Astrocyte (in vitro differentiated cells and primary cell): ENCODE measurements around the gene TXNDC9. TPM values are rescaled to one million over a fixed set of nuclear protein-coding genes. Genes with fewer than 3 reads are reported as not detected.
"Not testable (repeated sequence)": the region's sequence is repeated elsewhere in the genome, so short reads cannot be mapped to it uniquely, and the experiment has no call there.

Experiments used
- DNase-seq: peaks from one replicate; pipeline ENCODE4 v3.0.0-alpha.2; 2010; ENCODE audit warnings: low read depth
- FAIRE-seq: peaks from 2 replicates; lab custom pipeline; 2011; peaks lifted over from hg19 to GRCh38; lab: Jason Lieb, UNC
- H2AFZ ChIP-seq: 2 replicates; pipeline ENCODE4 v1.6.0; 2012; ENCODE audit warnings: low read depth, low read length, inconsistent platforms
- H3K27ac ChIP-seq: 2 replicates; pipeline ENCODE4 v1.5.1; 2011; ENCODE audit warnings: low read depth, low read length, inconsistent platforms
- H3K27me3 ChIP-seq: 2 replicates; pipeline ENCODE4 v1.6.0; 2011; ENCODE audit warnings: low read length, inconsistent platforms; ENCODE audit not compliant: insufficient read depth
- H3K36me3 ChIP-seq: 2 replicates; pipeline ENCODE4 v1.5.1; 2011; ENCODE audit warnings: low read length, inconsistent platforms; ENCODE audit not compliant: insufficient read depth
- H3K4me1 ChIP-seq: 2 replicates; pipeline ENCODE4 v1.5.1; 2011; ENCODE audit warnings: low read length, inconsistent platforms; ENCODE audit not compliant: insufficient read depth
- H3K4me2 ChIP-seq: 2 replicates; pipeline ENCODE4 v1.6.0; 2012; ENCODE audit warnings: low read length, inconsistent platforms
- H3K4me3 ChIP-seq: 2 replicates; pipeline ENCODE4 v1.5.1; 2011; ENCODE audit warnings: low read depth, mild to moderate bottlenecking, low read length, inconsistent platforms; ENCODE audit not compliant: insufficient read depth
- H3K79me2 ChIP-seq: 2 replicates; pipeline ENCODE4 v1.6.0; 2012; ENCODE audit warnings: mild to moderate bottlenecking, low read length, inconsistent platforms; ENCODE audit not compliant: insufficient read depth
- H3K9ac ChIP-seq: 2 replicates; pipeline ENCODE4 v1.6.0; 2012; ENCODE audit warnings: mild to moderate bottlenecking, low read length, inconsistent platforms
- H3K9me3 ChIP-seq: 2 replicates; pipeline ENCODE4 v1.5.1; 2012; ENCODE audit warnings: low read depth, mild to moderate bottlenecking, low read length, inconsistent platforms; ENCODE audit not compliant: insufficient read depth
- H4K20me1 ChIP-seq: 2 replicates; pipeline ENCODE4 v1.6.0; 2012; ENCODE audit warnings: low read length, inconsistent platforms; ENCODE audit not compliant: insufficient read depth
- H3K27ac Mint-ChIP-seq: one replicate; pipeline ENCODE4 v1.8.0; 2021; ENCODE audit warnings: mild to moderate bottlenecking, mixed read lengths; ENCODE audit not compliant: unreplicated experiment
- H3K27me3 Mint-ChIP-seq: one replicate; pipeline ENCODE4 v1.8.0; 2021; ENCODE audit warnings: low read depth, mixed read lengths; ENCODE audit not compliant: unreplicated experiment
- H3K36me3 Mint-ChIP-seq: one replicate; pipeline ENCODE4 v1.8.0; 2021; ENCODE audit warnings: low read depth, mixed read lengths; ENCODE audit not compliant: unreplicated experiment
- H3K4me1 Mint-ChIP-seq: one replicate; pipeline ENCODE4 v1.8.0; 2021; ENCODE audit warnings: low read depth, mixed read lengths; ENCODE audit not compliant: unreplicated experiment
- H3K4me3 Mint-ChIP-seq: one replicate; pipeline ENCODE4 v1.8.0; 2021; ENCODE audit warnings: mild to moderate bottlenecking, moderate library complexity, mixed read lengths; ENCODE audit not compliant: unreplicated experiment
- H3K9me3 Mint-ChIP-seq: one replicate; pipeline ENCODE4 v1.8.0; 2021; ENCODE audit warnings: mild to moderate bottlenecking, mixed read lengths; ENCODE audit not compliant: unreplicated experiment
- CTCF ChIP-seq: IDR thresholded peaks from 2 replicates; pipeline ENCODE4 v1.5.1; 2011; ENCODE audit warnings: low read depth, mild to moderate bottlenecking, inconsistent platforms, low read length, moderate library complexity; ENCODE audit not compliant: insufficient read depth
- EZH2 ChIP-seq: IDR thresholded peaks from 2 replicates; pipeline ENCODE4 v1.6.1; 2012; ENCODE audit warnings: mild to moderate bottlenecking, low read length, inconsistent platforms; ENCODE audit not compliant: insufficient read depth
- total RNA-seq: library from RNA; stranded (reverse); gene quantifications from 2 replicates; pipeline ENCODE4 v1.2.1, GENCODE V29; 2021

The TXNDC9 gene
- total RNA-seq, 1 donor from 2014 or later, result 48.3 TPM

GRCh38 chr2:99317161-99317872 is 18.8 kb downstream of the TXNDC9 start:
- peaks cover 26% of the 10 kb centered on the region for H3K36me3 ChIP-seq
- H3K9me3 ChIP-seq, result no peaks in the 10 kb centered on the region
- no peak overlapping the region for H2AFZ ChIP-seq
- H3K9me3 Mint-ChIP-seq, result no peaks in the 10 kb centered on the region
- H3K4me1 Mint-ChIP-seq, result no peaks in the 10 kb centered on the region
- no peak overlapping the region for H3K4me2 ChIP-seq
- TF ChIP-seq EZH2 (no peak), CTCF (no peak)
- no peak for DNase-seq
- H3K27me3 ChIP-seq, result no peaks in the 10 kb centered on the region
- no peak overlapping the region for H3K9ac ChIP-seq
- H3K27ac ChIP-seq, result no peak overlapping the region
- no peak overlapping the region for H3K4me3 ChIP-seq
- H3K27me3 Mint-ChIP-seq, result no peaks in the 10 kb centered on the region
- H3K36me3 Mint-ChIP-seq, result peaks cover 16% of the 10 kb centered on the region
- H3K27ac Mint-ChIP-seq, result no peak overlapping the region
- no peak for FAIRE-seq
- peaks cover 3% of the 10 kb centered on the region for H3K79me2 ChIP-seq
- H4K20me1 ChIP-seq, result peaks cover 10% of the 10 kb centered on the region
- no peak overlapping the region for H3K4me3 Mint-ChIP-seq
- H3K4me1 ChIP-seq, result no peaks in the 10 kb centered on the region

- not testable (repeated sequence) for H3K9me3 Mint-ChIP-seq, H3K4me1 Mint-ChIP-seq, H3K79me2 ChIP-seq, H4K20me1 ChIP-seq, H3K9ac ChIP-seq, H3K27ac Mint-ChIP-seq, H3K36me3 ChIP-seq, H3K4me1 ChIP-seq, H3K27me3 Mint-ChIP-seq, H3K4me3 Mint-ChIP-seq, H3K27ac ChIP-seq, H3K4me2 ChIP-seq, FAIRE-seq, H3K27me3 ChIP-seq, DNase-seq, H2AFZ ChIP-seq, H3K4me3 ChIP-seq, H3K9me3 ChIP-seq
- peaks cover 22% of the 10 kb centered on the region for H3K36me3 Mint-ChIP-seq
Observed at GRCh38 chr2:99301097-99301496, 35.0 kb downstream of the TXNDC9 start, which contains the start of gene LYG1. Gene LYG1, minus strand, starts transcription at chr2:99301197. Its CDS starts 5,527 bp downstream, at chr2:99295670.

GRCh38 chr2:99299580-99299979 is 36.6 kb downstream of the TXNDC9 start:
- Histone ChIP-seq H3K4me3 (no peak overlapping the region), H3K27ac (no peak overlapping the region), H3K36me3 (no peaks in the 10 kb centered on the region), H2AFZ (no peak overlapping the region), H3K4me1 (no peaks in the 10 kb centered on the region), H3K9me3 (no peaks in the 10 kb centered on the region), H3K4me2 (no peak overlapping the region), H3K9ac (no peak overlapping the region), H3K79me2 (no peaks in the 10 kb centered on the region), H3K27me3 (no peaks in the 10 kb centered on the region), H4K20me1 (no peaks in the 10 kb centered on the region)
- Mint-ChIP-seq H3K4me3 (no peak overlapping the region), H3K27me3 (no peaks in the 10 kb centered on the region), H3K27ac (no peak overlapping the region), H3K4me1 (no peaks in the 10 kb centered on the region), H3K9me3 (no peaks in the 10 kb centered on the region), H3K36me3 (peaks cover 21% of the 10 kb centered on the region)
- no peak for TF ChIP-seq CTCF
- no peak for TF ChIP-seq EZH2
- no peak for DNase-seq
- no peak for FAIRE-seq
